Activated naive CD4-positive, alpha-beta T cell treated with anti-CD3 and anti-CD28 coated beads, Interleukin-2, amount 50 U/mL, for 72 hours (primary cell): Measurements from ENCODE around the gene FCN3. TPM values are rescaled to one million over a fixed set of nuclear protein-coding genes. Genes with fewer than 3 reads are reported as not detected.

Experiments
- total RNA-seq, 2 donors: library from RNA; stranded (reverse); gene quantifications; one replicate each; pipeline ENCODE4 v1.2.3, GENCODE V29; 2022

FCN3 gene
- total RNA-seq, 2 donors from 2014 or later: not detected

Other genes with a start within 250 kb of the FCN3 start
- gene SLC9A1, start 219.7 kb downstream of the FCN3 start, total RNA-seq: 10 to 100 TPM; 16.2 to 18.8 TPM
- gene WDTC1, start 140.2 kb downstream of the FCN3 start, total RNA-seq: 10 to 100 TPM; 26.4 to 36.1 TPM
- 10 to 100 TPM; 26.9 to 29.8 TPM for gene TMEM222, start 52.7 kb downstream of the FCN3 start, total RNA-seq
- gene SYTL1, start 32.8 kb downstream of the FCN3 start, total RNA-seq: 10 to 100 TPM; 15.6 to 35.1 TPM
- gene MAP3K6, start 7.9 kb downstream of the FCN3 start, total RNA-seq: 10 to 100 TPM in 1 of 2 donors, 1 to 10 TPM in 1; 5.5 to 14.7 TPM
- not detected for gene CD164L2, start 8.5 kb upstream of the FCN3 start, total RNA-seq
- under 1 TPM; 0.25 to 0.72 TPM for gene GPR3, start 17.8 kb upstream of the FCN3 start, total RNA-seq
- 100 to 1,000 TPM in 1 of 2 donors, 10 to 100 TPM in 1; 97.8 to 116 TPM for gene WASF2, start 115.3 kb upstream of the FCN3 start, total RNA-seq
- 10 to 100 TPM; 12.8 to 16.5 TPM for gene AHDC1, start 229.3 kb upstream of the FCN3 start, total RNA-seq